Activated T-cell treated with anti-CD3 and anti-CD28 coated beads, Interleukin-2, amount 50 U/mL, for 24 hours (primary cell): ENCODE data around the gene KCNJ5.
"Not testable (repeated sequence)": the region's sequence is repeated elsewhere in the genome, so short reads cannot be mapped to it uniquely, and the experiment has no call there.

Experiments used
- DNase-seq: peaks from one replicate; pipeline ENCODE4 v3.0.0-alpha.2; 2020
- H3K27ac Mint-ChIP-seq: 2 replicates; pipeline ENCODE4 v1.8.0; 2020; ENCODE audit warnings: mild to moderate bottlenecking, mixed read lengths
- H3K27me3 Mint-ChIP-seq: 2 replicates; pipeline ENCODE4 v1.8.0; 2020; ENCODE audit warnings: mixed read lengths
- H3K36me3 Mint-ChIP-seq: 2 replicates; pipeline ENCODE4 v1.8.0; 2020; ENCODE audit warnings: low read depth, mixed read lengths
- H3K4me1 Mint-ChIP-seq: 2 replicates; pipeline ENCODE4 v1.8.0; 2020; ENCODE audit warnings: low read depth, mixed read lengths
- H3K4me3 Mint-ChIP-seq: 2 replicates; pipeline ENCODE4 v1.8.0; 2020; ENCODE audit warnings: mild to moderate bottlenecking, moderate library complexity, mixed read lengths
- H3K9me3 Mint-ChIP-seq: 2 replicates; pipeline ENCODE4 v1.8.0; 2020; ENCODE audit warnings: mixed read lengths

The KCNJ5 gene

GRCh38 chr11:128909438-128910125 lies 18.4 kb downstream of the KCNJ5 start:
- Mint-ChIP-seq H3K27me3 (peaks cover 61% of the 10 kb centered on the region), H3K27ac (no peak overlapping the region), H3K9me3 (no peaks in the 10 kb centered on the region), H3K4me3 (no peak overlapping the region), H3K4me1 (peaks cover 9% of the 10 kb centered on the region), H3K36me3 (no peaks in the 10 kb centered on the region)
- no peak for DNase-seq

GRCh38 chr11:128910576-128910975 lies 19.4 kb downstream of the KCNJ5 start:
- no peak for DNase-seq
- Mint-ChIP-seq H3K9me3 (no peaks in the 10 kb centered on the region), H3K4me3 (no peak overlapping the region), H3K36me3 (no peaks in the 10 kb centered on the region), H3K4me1 (peaks cover 7% of the 10 kb centered on the region), H3K27ac (no peak overlapping the region), H3K27me3 (peaks cover 61% of the 10 kb centered on the region)

- H3K9me3 Mint-ChIP-seq: no peaks in the 10 kb centered on the region
- peaks cover under 1% of the 10 kb centered on the region for H3K4me1 Mint-ChIP-seq
- H3K27ac Mint-ChIP-seq: no peak overlapping the region
- no peak for DNase-seq
- peaks cover 62% of the 10 kb centered on the region for H3K27me3 Mint-ChIP-seq
- no peaks in the 10 kb centered on the region for H3K36me3 Mint-ChIP-seq
- H3K4me3 Mint-ChIP-seq: no peak overlapping the region
Measured at GRCh38 chr11:128911239-128911638, 20.1 kb downstream of the KCNJ5 start.

GRCh38 chr11:128911701-128912100 lies 20.5 kb downstream of the KCNJ5 start:
- DNase-seq: no peak
- H3K27ac Mint-ChIP-seq: no peak overlapping the region
- no peaks in the 10 kb centered on the region for H3K4me1 Mint-ChIP-seq
- H3K27me3 Mint-ChIP-seq: peaks cover 59% of the 10 kb centered on the region
- H3K36me3 Mint-ChIP-seq: no peaks in the 10 kb centered on the region
- no peaks in the 10 kb centered on the region for H3K9me3 Mint-ChIP-seq
- H3K4me3 Mint-ChIP-seq: no peak overlapping the region

- Mint-ChIP-seq H3K4me3 (no peak overlapping the region), H3K27me3 (peaks cover 38% of the 10 kb centered on the region), H3K9me3 (no peaks in the 10 kb centered on the region), H3K4me1 (no peaks in the 10 kb centered on the region), H3K27ac (no peak overlapping the region), H3K36me3 (no peaks in the 10 kb centered on the region)
- DNase-seq: no peak
Measured at GRCh38 chr11:128913806-128914205, 22.6 kb downstream of the KCNJ5 start.

GRCh38 chr11:128914216-128915148 lies 23.3 kb downstream of the KCNJ5 start:
- H3K9me3 Mint-ChIP-seq: no peaks in the 10 kb centered on the region
- H3K27me3 Mint-ChIP-seq: peaks cover 31% of the 10 kb centered on the region
- H3K36me3 Mint-ChIP-seq: no peaks in the 10 kb centered on the region
- no peak overlapping the region for H3K4me3 Mint-ChIP-seq
- no peak overlapping the region for H3K27ac Mint-ChIP-seq
- no peak for DNase-seq
- no peaks in the 10 kb centered on the region for H3K4me1 Mint-ChIP-seq

- no peaks in the 10 kb centered on the region for H3K4me1 Mint-ChIP-seq
- H3K4me3 Mint-ChIP-seq: no peak overlapping the region
Measured at GRCh38 chr11:128915149-128915521, 24.0 kb downstream of the KCNJ5 start.

GRCh38 chr11:128916037-128916572 lies 24.9 kb downstream of the KCNJ5 start:
- no peaks in the 10 kb centered on the region for H3K9me3 Mint-ChIP-seq

More at GRCh38 chr11:128915149-128915521, 24.0 kb downstream of the KCNJ5 start:
- H3K27ac Mint-ChIP-seq: no peak overlapping the region
- no peaks in the 10 kb centered on the region for H3K9me3 Mint-ChIP-seq
- no peak for DNase-seq
- no peaks in the 10 kb centered on the region for H3K36me3 Mint-ChIP-seq
- peaks cover 30% of the 10 kb centered on the region for H3K27me3 Mint-ChIP-seq

GRCh38 chr11:128916681-128917080 lies 25.5 kb downstream of the KCNJ5 start:
- no peaks in the 10 kb centered on the region for H3K4me1 Mint-ChIP-seq
- no peak overlapping the region for H3K4me3 Mint-ChIP-seq
- DNase-seq: no peak
- H3K36me3 Mint-ChIP-seq: no peaks in the 10 kb centered on the region
- H3K27me3 Mint-ChIP-seq: peaks cover 24% of the 10 kb centered on the region
- no peaks in the 10 kb centered on the region for H3K9me3 Mint-ChIP-seq
- H3K27ac Mint-ChIP-seq: no peak overlapping the region

More at GRCh38 chr11:128916037-128916572, 24.9 kb downstream of the KCNJ5 start:
- DNase-seq: no peak
- H3K36me3 Mint-ChIP-seq: no peaks in the 10 kb centered on the region
- H3K4me1 Mint-ChIP-seq: no peaks in the 10 kb centered on the region
- H3K4me3 Mint-ChIP-seq: no peak overlapping the region
- no peak overlapping the region for H3K27ac Mint-ChIP-seq
- H3K27me3 Mint-ChIP-seq: peaks cover 29% of the 10 kb centered on the region

- H3K4me3 Mint-ChIP-seq: no peak overlapping the region
- no peaks in the 10 kb centered on the region for H3K36me3 Mint-ChIP-seq
- no peaks in the 10 kb centered on the region for H3K4me1 Mint-ChIP-seq
- peaks cover 20% of the 10 kb centered on the region for H3K27me3 Mint-ChIP-seq
- H3K9me3 Mint-ChIP-seq: no peaks in the 10 kb centered on the region
- no peak for DNase-seq
- H3K27ac Mint-ChIP-seq: no peak overlapping the region
Measured at GRCh38 chr11:128917144-128917724, 26.1 kb downstream of the KCNJ5 start.

- H3K4me1 Mint-ChIP-seq: no peaks in the 10 kb centered on the region
- no peak overlapping the region for H3K4me3 Mint-ChIP-seq
- H3K9me3 Mint-ChIP-seq: no peaks in the 10 kb centered on the region
- no peaks in the 10 kb centered on the region for H3K36me3 Mint-ChIP-seq
- no peak overlapping the region for H3K27ac Mint-ChIP-seq
- DNase-seq: no peak
- H3K27me3 Mint-ChIP-seq: peaks cover 14% of the 10 kb centered on the region
Measured at GRCh38 chr11:128919216-128919615, 28.1 kb downstream of the KCNJ5 start.

- not testable (repeated sequence) for H3K4me3 Mint-ChIP-seq, H3K36me3 Mint-ChIP-seq
- H3K27me3 Mint-ChIP-seq: peaks cover 14% of the 10 kb centered on the region
Measured at GRCh38 chr11:128919635-128920034, 28.5 kb downstream of the KCNJ5 start.

GRCh38 chr11:128920666-128921065 lies 29.5 kb downstream of the KCNJ5 start:
- no peaks in the 10 kb centered on the region for H3K9me3 Mint-ChIP-seq
- H3K36me3 Mint-ChIP-seq: no peaks in the 10 kb centered on the region
- peaks cover 10% of the 10 kb centered on the region for H3K27me3 Mint-ChIP-seq
- no peak for DNase-seq
- H3K4me3 Mint-ChIP-seq: no peak overlapping the region
- no peaks in the 10 kb centered on the region for H3K4me1 Mint-ChIP-seq
- no peak overlapping the region for H3K27ac Mint-ChIP-seq

More at GRCh38 chr11:128919635-128920034, 28.5 kb downstream of the KCNJ5 start:
- not testable (repeated sequence) for H3K9me3 Mint-ChIP-seq, DNase-seq, H3K4me1 Mint-ChIP-seq, H3K27ac Mint-ChIP-seq

- H3K4me1 Mint-ChIP-seq: no peaks in the 10 kb centered on the region
- no peak for DNase-seq
- no peak overlapping the region for H3K27ac Mint-ChIP-seq
- H3K4me3 Mint-ChIP-seq: no peak overlapping the region
- H3K36me3 Mint-ChIP-seq: no peaks in the 10 kb centered on the region
- peaks cover 6% of the 10 kb centered on the region for H3K27me3 Mint-ChIP-seq
- H3K9me3 Mint-ChIP-seq: no peaks in the 10 kb centered on the region
Measured at GRCh38 chr11:128921793-128922192, 30.6 kb downstream of the KCNJ5 start.
